Activated CD8-positive, alpha-beta memory T cell treated with anti-CD3 and anti-CD28 coated beads, Interleukin-2, amount 50 U/mL, for 48 hours (primary cell): Measurements from ENCODE around the gene CD6.
A peak's percentile ranks its signal among the peaks of the same experiment; 100 is the strongest.
"Not testable (repeated sequence)": the region's sequence is repeated elsewhere in the genome, so short reads cannot be mapped to it uniquely, and the experiment has no call there.

Experiments used
- DNase-seq: peaks from one replicate; pipeline ENCODE4 v3.0.0-alpha.2; 2020

CD6 gene

DNA sequence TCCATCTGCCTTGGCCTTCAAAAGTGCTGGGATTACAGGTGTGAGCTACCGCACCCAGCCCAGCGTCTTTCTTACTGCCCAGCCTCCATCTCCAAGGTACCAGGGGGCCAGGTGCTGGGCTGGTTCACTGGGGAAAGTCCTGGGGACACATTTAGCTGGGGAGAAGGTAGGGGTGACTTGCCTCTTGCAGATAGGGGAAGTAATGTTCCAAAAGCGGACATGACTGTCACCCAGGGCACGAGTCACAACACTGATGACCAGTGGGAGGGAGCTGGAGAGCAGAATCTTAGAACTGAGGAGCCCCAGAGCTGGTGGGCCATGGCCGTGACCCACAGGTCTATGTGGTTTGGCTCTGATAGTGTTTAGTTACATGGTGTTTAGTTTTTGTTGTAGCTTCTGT, 17.1 kb upstream of the CD6 start:
- DNase-seq = no peak

DNA sequence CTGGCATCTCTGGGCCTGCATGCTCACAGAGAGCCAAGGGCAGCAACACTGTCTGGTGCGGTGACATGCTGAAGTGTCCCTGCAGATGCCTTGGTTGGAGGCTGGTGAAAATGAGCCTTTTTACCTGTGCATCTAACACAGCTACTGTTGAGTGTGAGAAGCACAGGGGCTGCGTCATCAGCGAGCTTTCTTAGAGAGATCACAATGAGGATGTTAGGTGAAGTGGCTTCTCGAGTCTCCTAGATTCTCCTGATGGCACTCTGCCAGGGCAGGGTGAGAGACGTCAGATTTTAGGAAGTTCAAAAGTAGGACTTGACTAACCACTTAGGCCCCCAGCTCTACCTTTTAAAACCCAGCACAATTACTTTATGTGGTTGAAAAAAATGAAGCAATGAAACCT, 15.9 kb upstream of the CD6 start:
- no peak for DNase-seq

DNA sequence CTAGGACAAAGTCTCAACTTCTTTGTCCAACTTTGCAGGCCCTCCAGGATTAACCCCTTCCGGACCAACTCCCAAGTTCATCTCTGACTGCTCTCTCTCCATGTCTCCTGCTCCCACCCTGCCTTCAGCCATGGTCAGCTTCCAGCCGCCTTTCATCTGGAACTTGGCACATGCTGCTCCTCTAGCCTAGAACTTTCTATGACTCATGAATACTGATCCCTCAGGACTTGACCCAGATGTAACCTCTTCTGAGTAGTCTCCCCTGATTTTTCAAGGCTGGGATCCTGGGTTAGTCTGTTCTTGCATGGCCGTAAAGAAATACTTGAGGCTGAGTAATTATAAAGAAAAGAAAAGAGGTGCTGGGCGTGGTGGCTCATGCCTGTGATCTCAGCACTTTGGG, 14.3 kb upstream of the CD6 start:
- no peak for DNase-seq

DNA sequence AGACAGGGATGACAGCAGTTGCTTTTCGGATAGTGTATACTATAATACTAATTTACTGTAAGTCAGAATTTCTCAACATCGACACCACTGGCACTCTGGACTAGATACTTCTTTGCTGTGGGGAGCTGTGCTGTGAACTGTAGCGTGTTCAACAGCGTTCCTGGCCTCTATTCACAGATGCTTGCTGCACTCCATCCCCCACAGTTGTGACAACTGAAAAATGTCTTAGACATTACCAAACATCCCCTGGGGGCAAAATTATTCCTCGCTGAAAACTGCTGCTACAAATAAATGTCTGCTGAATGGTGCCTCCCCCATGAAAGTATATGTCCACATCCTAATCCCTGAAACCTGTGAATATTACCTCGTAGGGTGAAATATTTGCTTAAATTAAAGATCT, 12.0 kb upstream of the CD6 start:
- DNase-seq = no peak

DNA sequence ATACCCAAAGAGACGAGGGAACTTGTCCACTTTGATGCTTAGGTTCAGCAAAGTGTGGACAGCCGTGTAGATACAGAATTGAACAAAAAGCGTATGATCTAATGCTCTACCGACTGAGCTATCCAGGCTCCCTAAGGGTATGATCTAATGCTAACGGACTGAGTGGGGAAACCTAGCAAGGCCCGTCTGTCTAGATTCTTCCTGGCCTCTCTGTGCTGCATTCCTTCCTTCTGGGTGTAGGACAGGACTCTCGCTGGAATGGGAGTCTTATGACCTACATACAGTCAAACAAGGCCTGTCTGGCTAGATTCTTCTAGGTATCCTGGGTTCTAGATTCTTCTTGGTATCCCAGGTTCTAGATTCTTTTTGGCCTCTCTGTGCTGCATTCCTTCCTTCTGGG, 11.1 kb upstream of the CD6 start:
- DNase-seq = no peak

DNA sequence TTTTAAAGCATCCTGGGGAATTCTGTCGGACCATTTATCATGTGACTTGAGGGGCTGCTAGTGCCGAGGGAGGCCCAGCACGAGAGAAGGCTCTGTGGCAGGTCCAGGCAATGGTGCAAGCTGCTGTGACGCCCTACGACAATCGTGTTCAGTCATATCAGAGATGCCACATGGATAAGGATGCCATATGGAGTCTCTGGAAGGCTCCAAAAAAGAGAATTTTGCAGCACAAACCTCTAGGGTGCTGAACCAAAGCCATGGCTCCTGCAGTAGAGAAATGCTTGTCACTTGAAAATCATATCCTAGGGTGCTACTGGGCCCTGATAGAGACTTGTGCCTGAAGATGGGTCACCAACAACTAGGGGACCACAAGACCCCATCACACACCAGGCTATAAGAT, 6.7 kb upstream of the CD6 start:
- DNase-seq = no peak

DNA sequence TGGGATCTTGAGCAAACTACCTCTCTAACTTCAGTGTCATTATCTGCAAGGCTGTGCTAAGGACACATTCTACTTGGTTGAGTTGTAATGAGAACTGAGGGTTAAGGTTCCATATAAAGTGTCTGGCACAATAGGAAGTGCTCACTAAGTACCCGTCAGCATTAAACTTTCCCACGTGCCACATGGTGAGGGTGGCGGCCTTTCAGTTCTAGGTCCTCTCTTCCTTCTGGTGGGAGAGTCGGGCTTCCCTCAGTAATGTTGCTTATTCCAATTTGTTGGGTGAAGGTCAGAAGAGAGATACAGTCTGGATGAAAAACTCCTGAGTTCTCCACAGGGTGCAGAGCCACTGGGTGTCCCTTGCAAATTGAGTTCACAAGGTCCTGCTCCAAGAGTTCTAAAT, 4.6 kb upstream of the CD6 start:
- DNase-seq = no peak

DNA sequence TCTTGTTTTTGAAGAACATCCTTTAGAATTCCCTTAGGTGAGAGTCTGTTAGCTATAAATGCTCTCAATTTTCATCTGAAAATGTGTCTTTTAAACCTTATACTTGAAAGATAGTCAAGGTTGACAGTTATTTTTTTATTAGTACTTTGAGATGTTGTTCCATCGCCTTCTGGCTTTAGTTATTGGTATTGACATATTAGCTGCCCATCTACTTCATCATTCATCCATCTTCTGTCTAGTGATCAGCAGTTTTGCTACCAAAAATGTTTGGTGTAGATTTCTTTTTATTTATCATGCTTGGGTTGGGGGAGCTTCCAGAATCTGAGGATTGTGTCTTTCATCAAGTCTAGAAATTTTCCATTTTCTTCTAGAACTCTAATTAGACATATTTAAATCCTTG, 3.3 kb upstream of the CD6 start:
- no peak for DNase-seq

DNA sequence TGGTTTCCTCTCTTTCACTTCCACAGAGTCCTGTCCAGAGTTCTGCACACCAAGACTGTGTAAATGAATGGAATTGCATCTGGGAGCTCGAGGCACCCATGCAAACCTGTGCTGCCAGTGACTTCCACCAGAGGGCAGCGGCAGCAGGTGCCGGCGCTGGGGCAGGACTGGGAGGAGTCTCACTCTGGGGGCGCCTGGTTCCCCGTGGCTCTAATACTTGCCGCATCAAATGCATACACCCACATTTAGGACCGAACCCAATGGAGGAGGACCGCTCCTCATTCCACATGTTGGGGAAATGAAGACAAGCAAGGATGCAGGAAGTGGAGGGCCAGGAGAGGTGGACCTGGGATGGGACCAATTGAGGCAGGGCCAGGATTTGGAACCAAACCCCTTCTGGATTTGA, 1.1 kb upstream of the CD6 start:
- DNase-seq = peak; percentile 90

DNA sequence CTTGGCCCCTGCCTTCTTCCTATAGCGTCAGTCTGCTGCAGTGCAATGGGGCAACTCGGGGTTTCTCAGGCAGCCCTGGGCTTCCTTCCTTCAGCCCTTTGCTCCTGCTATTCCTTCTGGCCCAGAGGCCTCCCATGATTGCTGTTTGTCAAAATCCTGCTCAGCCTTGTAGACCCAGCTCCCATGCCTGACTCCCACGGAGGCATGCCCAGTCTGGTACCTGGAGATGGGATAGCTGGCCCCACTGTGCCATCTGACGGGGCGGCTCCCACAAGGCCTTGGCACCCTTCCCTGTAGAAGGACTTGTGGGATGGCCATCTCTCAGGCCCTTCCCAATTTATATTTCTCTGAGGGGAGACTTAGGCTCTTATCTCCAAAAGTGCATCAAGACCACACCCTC, 590 bp upstream of the CD6 start:
- no peak for DNase-seq

DNA sequence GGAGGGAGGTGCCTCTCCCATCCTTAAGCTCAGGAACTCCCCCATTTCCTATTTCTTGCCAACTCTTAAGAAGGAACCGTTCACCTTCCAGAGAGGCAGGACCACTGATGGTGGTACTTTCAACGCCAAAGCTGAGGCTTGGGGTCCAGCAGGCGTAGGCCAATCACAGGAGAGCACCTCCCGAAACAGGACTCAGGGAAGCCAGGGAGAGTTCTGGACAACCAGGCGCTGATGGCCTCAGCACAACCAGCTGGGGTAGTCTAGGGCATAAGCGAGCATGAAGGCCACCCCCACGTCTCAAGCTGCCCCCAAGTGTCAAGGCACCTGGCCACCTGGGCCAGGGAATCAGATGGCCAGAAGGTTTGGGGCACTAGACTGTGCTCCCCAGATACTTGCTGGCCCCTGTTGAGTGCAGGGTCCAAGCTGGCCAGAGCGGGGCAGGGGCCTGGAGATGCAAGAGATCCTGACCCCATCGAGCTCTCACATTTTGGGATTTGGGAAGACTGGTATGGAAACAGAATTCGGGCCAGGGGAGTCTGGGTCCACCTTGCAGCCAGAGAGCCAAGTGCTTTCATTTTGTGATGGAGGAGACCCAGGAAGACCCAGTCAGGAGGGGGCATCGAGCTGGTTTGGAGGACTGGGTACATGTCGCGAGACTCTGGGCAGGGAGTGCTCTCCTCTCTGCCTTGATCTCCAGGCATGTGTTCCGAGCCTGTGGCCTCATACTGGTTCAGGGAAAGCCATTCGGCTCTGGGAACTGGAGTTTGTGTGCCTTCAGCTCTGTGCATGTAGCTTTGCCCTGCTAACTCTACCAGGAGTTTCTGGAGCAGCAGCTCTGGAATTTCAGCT, 926 bp downstream of the CD6 start:
- DNase-seq = no peak

DNA sequence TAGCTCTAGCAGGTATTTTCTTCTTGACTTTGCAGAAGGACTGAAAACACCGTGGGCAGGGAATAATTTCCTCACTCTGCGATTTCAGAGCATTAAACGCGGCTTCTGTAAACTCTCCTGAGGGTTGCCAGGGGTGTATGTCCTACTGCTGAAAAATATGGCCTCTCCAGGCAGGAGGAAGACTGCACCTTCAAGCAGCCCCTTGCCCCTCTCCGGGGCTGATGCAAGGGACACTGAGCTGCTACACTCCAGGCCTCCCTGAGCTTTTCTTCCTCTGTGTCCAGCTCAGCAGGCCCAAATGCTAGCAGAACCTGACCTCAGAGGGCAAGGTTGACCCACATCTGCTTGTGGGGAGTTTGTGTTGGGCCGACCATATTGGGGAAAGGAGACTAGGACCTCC, 2.2 kb downstream of the CD6 start:
- DNase-seq = no peak

DNA sequence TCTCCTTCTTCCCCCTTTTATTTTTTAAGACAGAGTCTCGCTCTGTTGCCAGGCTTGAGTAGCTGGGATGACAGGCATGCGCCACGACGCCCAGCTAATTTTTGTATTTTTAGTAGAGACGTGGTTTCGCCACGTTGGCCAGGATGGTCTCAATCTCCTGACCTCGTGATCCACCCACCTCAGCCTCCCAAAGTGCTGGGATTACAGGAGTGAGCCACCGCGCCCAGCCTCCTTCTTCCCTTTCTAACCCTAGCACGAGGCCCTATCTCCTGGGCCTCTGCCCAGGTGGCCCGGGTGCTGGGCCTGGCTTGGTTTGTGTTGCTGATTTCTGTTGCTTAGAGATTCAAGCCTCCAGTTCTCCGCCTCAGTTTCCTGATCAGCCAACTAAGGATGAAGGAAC, 2.8 kb downstream of the CD6 start:
- DNase-seq = not testable (repeated sequence)

DNA sequence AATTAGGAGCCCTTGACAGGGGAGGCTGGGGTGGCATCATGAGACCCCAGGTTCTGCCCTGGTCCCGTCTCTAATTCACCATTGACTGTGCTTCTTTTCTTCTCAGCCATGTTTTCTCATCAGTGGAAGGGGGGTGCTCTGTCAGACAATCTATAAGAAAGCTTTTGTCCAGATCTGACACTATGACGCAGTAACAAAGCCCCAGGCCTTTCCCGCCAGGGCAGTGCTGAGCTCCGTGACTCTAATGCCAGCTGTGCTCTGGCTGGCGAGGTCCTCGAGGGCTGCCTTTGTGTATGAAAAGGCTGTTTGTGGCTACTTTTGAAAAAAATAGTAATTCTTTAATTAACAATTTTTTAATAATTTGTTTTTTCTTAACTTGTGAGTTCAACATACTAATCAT, 3.2 kb downstream of the CD6 start:
- DNase-seq = no peak

DNA sequence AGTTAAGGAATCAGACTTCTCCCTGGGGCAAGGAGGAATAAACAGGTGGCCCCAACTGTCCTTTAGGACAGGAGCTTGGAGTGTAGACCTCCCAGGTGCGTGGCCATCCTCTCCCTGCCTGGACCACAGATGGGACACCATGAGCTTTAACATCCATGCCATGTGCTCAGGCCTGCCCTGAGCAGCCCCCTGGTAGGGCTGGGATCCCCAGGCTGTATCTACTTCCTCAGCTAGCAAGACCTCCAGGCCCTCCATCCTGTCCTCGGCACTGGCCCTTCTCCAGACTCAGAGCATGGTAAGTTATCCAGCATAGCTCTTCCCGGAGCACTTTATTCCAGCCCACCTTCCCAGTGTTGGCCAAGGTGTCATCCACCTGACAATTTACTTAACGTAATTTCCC, 5.7 kb downstream of the CD6 start:
- DNase-seq = no peak

DNA sequence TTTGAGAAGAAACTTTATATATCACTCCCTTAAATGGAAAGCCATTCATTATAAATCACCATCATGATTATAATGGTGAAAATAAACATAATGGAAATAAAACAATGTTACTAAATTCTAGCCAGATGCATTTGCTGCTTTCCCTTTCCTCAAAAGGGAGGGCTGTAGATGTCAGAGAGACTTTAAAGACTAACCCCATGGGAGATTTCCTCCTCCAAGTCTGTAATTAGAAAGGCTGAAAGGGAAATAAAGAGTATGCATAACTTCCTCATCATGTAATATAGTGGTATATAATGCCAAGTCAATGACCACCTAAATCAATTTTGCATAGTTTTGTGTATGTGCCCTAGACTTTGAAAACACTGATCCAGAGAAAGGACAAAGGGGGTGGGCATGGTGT, 6.4 kb downstream of the CD6 start:
- DNase-seq = no peak

DNA sequence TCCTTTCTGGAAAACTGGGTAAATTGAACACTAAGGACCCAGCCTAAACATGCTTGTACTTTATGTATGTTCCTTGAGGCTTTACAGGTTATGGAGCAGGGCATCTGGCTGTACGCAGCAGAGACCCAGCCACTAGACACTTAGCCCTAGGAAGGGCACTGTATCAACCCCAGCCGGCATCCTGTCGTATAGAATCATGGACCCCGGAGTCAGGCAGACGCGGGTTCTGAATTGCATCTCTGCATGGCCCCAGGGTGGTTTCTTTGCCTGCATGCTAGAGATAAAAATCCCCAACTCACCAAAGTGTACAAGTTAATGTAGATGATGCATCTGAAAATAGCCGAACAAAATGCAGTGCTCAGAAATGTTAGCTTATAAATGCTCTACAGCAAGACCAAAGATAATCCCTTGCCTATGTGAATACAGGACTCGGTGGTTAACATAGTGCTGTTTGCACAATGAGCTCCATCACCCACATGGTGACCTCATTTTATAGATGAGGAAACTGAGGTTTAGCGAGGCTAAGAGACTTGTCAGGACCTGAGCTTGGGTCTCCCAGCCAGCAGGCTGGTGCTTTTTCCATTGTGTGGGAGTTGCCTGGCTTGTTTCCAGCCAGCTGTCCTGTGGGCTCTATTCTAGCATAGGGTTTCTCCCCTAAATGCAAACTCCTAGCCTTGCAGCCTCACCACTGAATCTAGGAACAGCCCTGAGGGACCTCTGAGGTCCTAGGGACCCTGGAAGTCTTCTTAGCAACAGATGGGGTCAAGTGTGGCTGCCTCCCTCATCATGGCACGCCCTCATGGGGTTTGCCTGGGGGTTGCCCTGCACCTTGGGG, 7.3 kb downstream of the CD6 start:
- DNase-seq = peak; percentile 88

DNA sequence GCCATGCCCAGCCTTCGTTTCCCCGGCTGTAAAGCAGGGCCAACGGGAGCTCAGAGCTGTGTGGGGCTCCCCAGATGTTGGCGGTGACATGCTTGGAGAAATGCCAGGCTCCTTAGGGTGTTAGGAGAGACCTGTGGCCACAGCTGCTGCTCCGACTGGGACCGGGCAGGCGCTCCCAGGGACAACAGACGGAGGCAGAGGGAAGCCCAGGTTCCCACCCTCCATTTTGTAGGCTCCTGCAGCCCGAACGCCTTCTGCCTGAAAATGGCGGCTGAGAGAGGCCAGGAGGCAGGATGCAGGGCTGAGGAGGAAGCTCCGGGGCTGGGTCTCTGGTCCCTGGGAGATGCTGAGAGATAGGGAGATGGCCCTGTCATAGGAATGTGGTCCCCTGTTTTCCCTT, 10.0 kb downstream of the CD6 start:
- DNase-seq = no peak

DNA sequence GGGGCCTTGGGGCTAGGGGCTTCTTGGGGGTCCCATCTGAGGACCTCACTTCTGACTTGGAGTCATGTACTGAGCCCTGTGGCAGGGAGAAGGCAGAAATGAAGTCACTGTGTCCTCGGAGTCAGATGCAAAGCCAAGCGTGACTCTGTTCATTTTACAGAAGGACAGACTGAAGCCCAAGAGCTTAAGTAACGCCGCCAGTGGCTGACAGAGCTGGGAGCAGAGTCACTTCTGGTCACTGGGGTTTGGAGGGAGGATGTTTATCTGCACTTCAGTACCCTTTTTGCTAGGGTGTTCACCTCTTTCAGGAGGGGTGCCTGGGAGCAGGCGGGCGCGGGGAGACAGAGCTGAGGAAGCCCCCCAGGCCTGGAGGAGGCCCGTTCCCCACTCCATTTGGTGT, 10.7 kb downstream of the CD6 start:
- DNase-seq = no peak

DNA sequence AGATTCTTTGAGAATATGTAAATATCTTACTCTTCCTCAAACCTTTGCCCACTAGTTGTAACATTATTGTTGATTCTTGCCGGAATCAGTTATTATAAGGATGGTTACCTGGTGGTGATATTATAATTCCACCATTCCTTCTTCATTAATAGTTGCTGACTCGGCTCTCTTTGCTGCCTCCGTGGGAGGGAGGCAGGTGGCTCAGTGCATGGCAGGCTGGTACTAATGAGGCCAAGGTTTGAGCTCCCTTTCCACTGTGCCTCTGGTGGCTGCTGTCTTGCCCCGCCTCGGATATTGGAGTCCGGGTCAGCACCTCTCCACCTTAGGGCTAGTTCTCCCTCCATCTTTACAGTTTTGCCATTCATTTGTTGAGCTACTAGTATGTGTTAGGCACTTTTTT, 12.7 kb downstream of the CD6 start:
- no peak for DNase-seq

DNA sequence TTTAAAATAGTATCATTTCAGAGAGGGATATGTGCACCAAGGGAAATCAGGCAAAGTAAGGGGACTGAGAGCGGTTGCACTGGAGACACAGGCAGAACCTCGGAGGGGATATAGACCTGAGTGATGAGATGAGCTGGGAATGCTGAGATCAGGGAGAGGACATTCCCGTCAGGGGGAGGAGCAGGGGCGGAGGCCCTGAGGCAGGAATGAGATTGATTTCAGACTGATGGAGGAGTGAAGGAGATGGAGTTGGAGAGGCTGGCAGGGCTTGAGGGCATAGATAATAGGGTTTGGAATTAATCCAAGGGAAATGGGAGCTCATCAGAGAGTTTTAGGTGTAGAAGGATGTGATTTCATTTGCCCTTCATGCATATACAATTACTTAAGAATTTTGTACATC, 13.2 kb downstream of the CD6 start:
- DNase-seq = no peak

DNA sequence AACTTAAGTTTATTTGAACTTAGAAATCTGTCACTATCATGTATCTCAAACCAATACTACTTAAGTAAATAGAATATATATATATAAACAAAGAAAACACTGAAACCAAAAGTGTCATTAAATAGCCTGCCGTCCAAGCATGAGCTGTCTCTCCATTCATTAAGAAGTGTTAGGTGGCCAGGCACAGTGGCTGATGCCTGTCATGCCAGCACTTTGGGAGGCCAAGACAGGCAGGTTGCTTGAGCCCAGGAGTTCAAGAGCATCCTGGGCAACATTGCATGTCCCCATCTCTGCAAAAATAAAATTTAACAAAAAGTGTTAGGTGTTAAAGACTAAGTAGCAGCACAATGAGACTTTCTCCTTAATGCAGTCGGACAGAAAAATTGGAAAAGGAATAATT, 14.0 kb downstream of the CD6 start:
- DNase-seq = no peak

DNA sequence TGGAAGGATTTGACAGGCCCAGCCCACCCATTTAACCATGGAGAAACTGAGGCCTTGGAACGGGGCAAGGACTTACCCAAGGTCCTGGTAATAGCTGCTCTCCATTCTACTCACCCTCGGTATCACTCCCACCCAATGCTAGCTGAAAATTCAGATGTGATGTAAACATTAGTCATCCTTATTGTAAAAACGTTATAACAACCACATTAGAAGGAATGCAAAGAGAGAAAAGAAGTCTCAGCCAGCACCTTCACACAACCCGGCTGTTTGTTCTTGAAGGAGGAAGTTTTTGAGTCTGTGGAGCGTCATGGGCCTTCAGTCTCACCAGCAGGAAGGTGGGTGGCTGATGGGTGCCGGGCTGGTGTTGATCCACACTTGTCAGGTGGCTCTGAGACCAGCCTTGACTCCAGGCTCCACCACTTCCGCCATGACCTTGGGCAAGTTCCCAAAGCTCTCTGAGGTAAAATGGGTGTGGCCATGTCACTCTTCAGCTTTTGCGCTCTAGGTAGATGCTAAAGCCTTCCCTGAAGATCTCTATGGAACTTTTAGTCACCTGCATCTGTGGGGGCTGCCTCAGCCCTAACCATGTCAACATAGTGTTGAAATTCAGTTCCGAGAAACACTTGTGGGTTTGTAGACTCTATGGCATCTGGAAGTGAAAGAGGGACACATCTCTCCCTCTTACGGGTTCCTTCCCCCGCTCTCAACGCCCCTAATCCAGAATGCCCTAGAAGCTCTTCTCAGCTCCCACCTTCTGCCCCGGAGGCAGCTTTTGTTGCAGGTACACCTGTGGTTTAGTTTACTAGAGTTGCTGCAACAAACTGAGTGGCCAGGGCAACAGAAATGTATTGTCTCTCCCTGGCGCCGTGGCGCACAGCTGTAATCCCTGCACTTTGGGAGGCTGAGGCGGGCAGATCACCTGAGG, 14.8 kb downstream of the CD6 start:
- peak; percentile 88 for DNase-seq
